T-helper 17 cell (primary cell): ENCODE data around the gene RPS10. TPM values are rescaled to one million over a fixed set of nuclear protein-coding genes. Genes with fewer than 3 reads are reported as not detected.
A peak's percentile ranks its signal among the peaks of the same experiment; 100 is the strongest.

Source experiments
- ATAC-seq: fragments of 150-1000 bp; cut with Tn5 transposase; 2 replicates; pipeline ENCODE4 v1.10.0; 2021; ENCODE audit warnings: mild to moderate bottlenecking, moderate library complexity
- DNase-seq, 3 donors: peaks; one replicate each; pipeline versions ENCODE4 v3.0.0 to v3.0.0-alpha.2; 2020 to 2021
- H3K9me3 ChIP-seq: one replicate; pipeline ENCODE4 v1.7.0; 2013; ENCODE audit warnings: low read length, mild to moderate bottlenecking; ENCODE audit not compliant: control insufficient read depth, poor library complexity, severe bottlenecking
- H3K27ac Mint-ChIP-seq: one replicate; pipeline ENCODE4 v1.8.0; 2022; ENCODE audit warnings: mild to moderate bottlenecking, moderate library complexity, mixed read lengths
- H3K27me3 Mint-ChIP-seq: one replicate; pipeline ENCODE4 v1.8.0; 2022; ENCODE audit warnings: mixed read lengths
- H3K36me3 Mint-ChIP-seq: one replicate; pipeline ENCODE4 v1.8.0; 2022; ENCODE audit warnings: low read depth, mixed read lengths
- H3K4me1 Mint-ChIP-seq: one replicate; pipeline ENCODE4 v1.8.0; 2022; ENCODE audit warnings: mild to moderate bottlenecking, mixed read lengths
- H3K4me3 Mint-ChIP-seq: one replicate; pipeline ENCODE4 v1.8.0; 2022; ENCODE audit warnings: mild to moderate bottlenecking, moderate library complexity, mixed read lengths
- total RNA-seq, 4 donors: library from RNA in 2 of 4; stranded (reverse) in 2 of 4; gene quantifications; one replicate each; pipeline ENCODE4 v1.2.3 and lab custom pipeline; 2022 to 2026

The RPS10 gene
- total RNA-seq (1,000 to 10,000 TPM; 2,447 to 2,547 TPM), total RNA-seq (lab: John Stamatoyannopoulos, UW) (12.6 to 14.3 reads per million in 2 donors)

- Mint-ChIP-seq H3K27me3 (no peaks in the 10 kb centered on the region), H3K36me3 (no peaks in the 10 kb centered on the region), H3K4me3 (peak within 1 kb of the TSS; percentile 98), H3K27ac (peak within 1 kb of the TSS; percentile 98), H3K4me1 (peaks cover 16% of the 10 kb centered on the region)
- ATAC-seq: peak; percentile 98
- DNase-seq: peak; percentile 85 to 88 (median 86)
- H3K9me3 ChIP-seq: no peaks in the 10 kb centered on the region
These were observed at the start of gene RPS10 for GRCh38 chr6:34425498-34426410. Gene RPS10, minus strand, starts transcription at chr6:34426069. Its CDS starts 848 bp downstream, at chr6:34425221.

- no peaks in the 10 kb centered on the region for H3K9me3 ChIP-seq
- Mint-ChIP-seq H3K4me1 (no peaks in the 10 kb centered on the region), H3K27me3 (no peaks in the 10 kb centered on the region), H3K4me3 (no peak overlapping the region), H3K36me3 (peaks cover 6% of the 10 kb centered on the region), H3K27ac (no peak overlapping the region)
- ATAC-seq (no peak), DNase-seq (no peak)
These were observed 49.4 kb upstream of the RPS10 start for GRCh38 chr6:34475238-34475682.

GRCh38 chr6:34474754-34475153, 48.9 kb upstream of the RPS10 start:
- Mint-ChIP-seq H3K27ac (no peak overlapping the region), H3K4me3 (no peak overlapping the region), H3K27me3 (no peaks in the 10 kb centered on the region)

GRCh38 chr6:34473967-34474366, 48.1 kb upstream of the RPS10 start:
- no peak for ATAC-seq
- peaks cover 8% of the 10 kb centered on the region for H3K36me3 Mint-ChIP-seq
- no peak overlapping the region for H3K4me3 Mint-ChIP-seq

More at GRCh38 chr6:34474754-34475153, 48.9 kb upstream of the RPS10 start:
- peaks cover 6% of the 10 kb centered on the region for H3K36me3 Mint-ChIP-seq
- no peaks in the 10 kb centered on the region for H3K9me3 ChIP-seq
- DNase-seq: no peak
- no peaks in the 10 kb centered on the region for H3K4me1 Mint-ChIP-seq
- ATAC-seq: no peak

GRCh38 chr6:34472425-34472824, 46.6 kb upstream of the RPS10 start:
- Mint-ChIP-seq H3K4me3 (no peak overlapping the region), H3K36me3 (peaks cover 10% of the 10 kb centered on the region), H3K27me3 (peaks cover 13% of the 10 kb centered on the region), H3K27ac (no peak overlapping the region), H3K4me1 (peaks cover 2% of the 10 kb centered on the region)
- no peaks in the 10 kb centered on the region for H3K9me3 ChIP-seq
- no peak for ATAC-seq
- no peak for DNase-seq

More at GRCh38 chr6:34473967-34474366, 48.1 kb upstream of the RPS10 start:
- no peaks in the 10 kb centered on the region for H3K9me3 ChIP-seq
- Mint-ChIP-seq H3K27me3 (peaks cover 8% of the 10 kb centered on the region), H3K4me1 (no peaks in the 10 kb centered on the region), H3K27ac (no peak overlapping the region)
- DNase-seq: no peak

GRCh38 chr6:34469499-34469898, 43.6 kb upstream of the RPS10 start:
- Mint-ChIP-seq H3K4me3 (no peak overlapping the region), H3K36me3 (peaks cover 6% of the 10 kb centered on the region), H3K4me1 (peaks cover 7% of the 10 kb centered on the region), H3K27ac (peak overlapping the region; percentile 14), H3K27me3 (peaks cover 19% of the 10 kb centered on the region)
- DNase-seq (no peak), ATAC-seq (no peak)
- H3K9me3 ChIP-seq: no peaks in the 10 kb centered on the region

GRCh38 chr6:34468378-34468892, 42.6 kb upstream of the RPS10 start:
- peaks cover 3% of the 10 kb centered on the region for H3K36me3 Mint-ChIP-seq
- H3K27me3 Mint-ChIP-seq: peaks cover 19% of the 10 kb centered on the region
- H3K27ac Mint-ChIP-seq: no peak overlapping the region
- no peak for DNase-seq
- peaks cover 7% of the 10 kb centered on the region for H3K4me1 Mint-ChIP-seq
- no peak for ATAC-seq
- H3K4me3 Mint-ChIP-seq: no peak overlapping the region
- H3K9me3 ChIP-seq: no peaks in the 10 kb centered on the region

GRCh38 chr6:34466242-34467185, 40.6 kb upstream of the RPS10 start:
- H3K36me3 Mint-ChIP-seq: peaks cover 3% of the 10 kb centered on the region
- no peak for ATAC-seq

GRCh38 chr6:34465531-34466241, 39.8 kb upstream of the RPS10 start, which contains the start of gene PACSIN1:
Gene PACSIN1, plus strand, starts transcription at chr6:34466076. Its CDS starts 60,230 bp downstream, at chr6:34526306.
- Mint-ChIP-seq H3K27me3 (peaks cover 26% of the 10 kb centered on the region), H3K36me3 (peaks cover 3% of the 10 kb centered on the region), H3K4me1 (peaks cover 7% of the 10 kb centered on the region), H3K27ac (no peak within 1 kb of the TSS), H3K4me3 (peak within 1 kb of the TSS; percentile 75)
- peak; percentile 63 for ATAC-seq
- no peak for DNase-seq
- no peaks in the 10 kb centered on the region for H3K9me3 ChIP-seq

More at GRCh38 chr6:34466242-34467185, 40.6 kb upstream of the RPS10 start:
- no peak for DNase-seq
- H3K4me3 Mint-ChIP-seq: peak overlapping the region; percentile 25
- peaks cover 7% of the 10 kb centered on the region for H3K4me1 Mint-ChIP-seq
- H3K27ac Mint-ChIP-seq: no peak overlapping the region
- H3K27me3 Mint-ChIP-seq: peaks cover 26% of the 10 kb centered on the region
- H3K9me3 ChIP-seq: no peaks in the 10 kb centered on the region

- H3K36me3 Mint-ChIP-seq: peaks cover 1% of the 10 kb centered on the region
These were observed 38.0 kb upstream of the RPS10 start for GRCh38 chr6:34463849-34464248.

GRCh38 chr6:34463299-34463698, 37.4 kb upstream of the RPS10 start:
- no peak overlapping the region for H3K4me3 Mint-ChIP-seq
- no peaks in the 10 kb centered on the region for H3K9me3 ChIP-seq
- peaks cover 5% of the 10 kb centered on the region for H3K4me1 Mint-ChIP-seq
- peaks cover 14% of the 10 kb centered on the region for H3K27me3 Mint-ChIP-seq
- DNase-seq (no peak), ATAC-seq (no peak)
- H3K27ac Mint-ChIP-seq: peak overlapping the region; percentile 29
- H3K36me3 Mint-ChIP-seq: no peaks in the 10 kb centered on the region

More at GRCh38 chr6:34463849-34464248, 38.0 kb upstream of the RPS10 start:
- DNase-seq: no peak
- no peak for ATAC-seq
- H3K27me3 Mint-ChIP-seq: peaks cover 17% of the 10 kb centered on the region
- H3K27ac Mint-ChIP-seq: peak overlapping the region; percentile 29
- H3K4me1 Mint-ChIP-seq: peaks cover 6% of the 10 kb centered on the region
- no peaks in the 10 kb centered on the region for H3K9me3 ChIP-seq
- peak overlapping the region; percentile 7 for H3K4me3 Mint-ChIP-seq

- Mint-ChIP-seq H3K4me1 (peaks cover 5% of the 10 kb centered on the region), H3K4me3 (no peak overlapping the region), H3K36me3 (no peaks in the 10 kb centered on the region), H3K27ac (no peak overlapping the region), H3K27me3 (peaks cover 14% of the 10 kb centered on the region)
- no peaks in the 10 kb centered on the region for H3K9me3 ChIP-seq
- ATAC-seq: no peak
- no peak for DNase-seq
These were observed 36.7 kb upstream of the RPS10 start for GRCh38 chr6:34462551-34462971.
